ENCODE data around the gene DDX28. TPM values are rescaled to one million over a fixed set of nuclear protein-coding genes. Genes with fewer than 3 reads are reported as not detected.

Gene DDX28
- total RNA-seq (10 to 100 TPM in 4 of 10 donors, 1 to 10 TPM in 6; 8.4 to 13.1 (median 9.7) TPM), polyA plus RNA-seq (1 to 10 TPM; 5.3 to 9.6 TPM)
- long read RNA-seq, donor 1, transcript DDX28-201 (1 exons, 2,169 nt), result major isoform, 13 of 13 reads
- long read RNA-seq, donor 1, partial matches to known transcripts, result 0 of 13 reads
- long read RNA-seq, donor 1, other reads (novel, unspliced or antisense), result 0 of 13 reads
- long read RNA-seq, donor 2, transcript DDX28-201 (1 exons, 2,169 nt), result major isoform, 12 of 12 reads
- long read RNA-seq, donor 2, partial matches to known transcripts, result 0 of 12 reads
- long read RNA-seq, donor 2, other reads (novel, unspliced or antisense), result 0 of 12 reads
- long read RNA-seq, donor 3, transcript DDX28-201 (1 exons, 2,169 nt), result major isoform, 30 of 30 reads
- long read RNA-seq, donor 3, partial matches to known transcripts, result 0 of 30 reads
- long read RNA-seq, donor 3, other reads (novel, unspliced or antisense), result 0 of 30 reads

- H3K4me1 ChIP-seq, result peaks cover 5 to 33% (median 27%) of the 10 kb centered on the region in 9 donors
- no peaks in the 10 kb centered on the region for H3K9me3 ChIP-seq
- peaks cover 0 to 35% (median 0%) of the 10 kb centered on the region in 9 donors for H3K36me3 ChIP-seq
- H3K27me3 ChIP-seq, result no peaks in the 10 kb centered on the region
- DNase-seq (peak; percentile 93 to 94), ATAC-seq (peak; percentile 96 to 99 (median 98))
- peak within 1 kb of the TSS; percentile 61 to 92 (median 84) for H3K27ac ChIP-seq
- H3K4me3 ChIP-seq, result peak within 1 kb of the TSS; percentile 73 to 100 (median 98)
- TF ChIP-seq CTCF (IDR thresholded peaks at IDR 0.05), result no peak
- intact Hi-C loops (cut with DNase I), result loop anchor here in 1 of 10 donors (5.0 kb wide), 2 partner anchors 36 to 141 kb away; partner anchors contain the start of gene NRN1L
- 1% methylated on average over 84 of the region's 84 CpGs for WGBS, 2 donors
These were observed at the start of gene DDX28, which contains the start of gene DUS2 for GRCh38 chr16:68022728-68023537. DDX28 (minus strand) TSS chr16:68023232; CDS start chr16:68023202, 30 bp downstream. DUS2 (plus strand) TSS chr16:68023284; CDS start chr16:68038024, 14,740 bp downstream.

GRCh38 chr16:68072038-68072695 lies 49.1 kb upstream of the DDX28 start:
- H3K36me3 ChIP-seq, result peaks cover 0 to 78% (median 11%) of the 10 kb centered on the region in 9 donors
- 77 to 84% methylated on average over 9 of the region's 9 CpGs for WGBS, 2 donors
- ATAC-seq (peak in 1 of 8 donors; percentile 3), DNase-seq (no peak)
- intact Hi-C loops (cut with DNase I), result no loop called here
- H3K27me3 ChIP-seq, result no peaks in the 10 kb centered on the region
- no peak overlapping the region for H3K4me3 ChIP-seq
- H3K27ac ChIP-seq, result peak overlapping the region in 1 of 10 donors; percentile 13
- no peaks in the 10 kb centered on the region for H3K9me3 ChIP-seq
- TF ChIP-seq CTCF (IDR thresholded peaks at IDR 0.05), result no peak
- H3K4me1 ChIP-seq, result peaks cover 5 to 43% (median 16%) of the 10 kb centered on the region in 9 donors

GRCh38 chr16:68071518-68071901 lies 48.5 kb upstream of the DDX28 start:
- intact Hi-C loops (cut with DNase I), result no loop called here
- no peak overlapping the region for H3K27ac ChIP-seq
- no peak overlapping the region for H3K4me3 ChIP-seq
- DNase-seq, result no peak
- TF ChIP-seq CTCF (IDR thresholded peaks at IDR 0.05), result no peak
- 97 to 98% methylated on average over 1 of the region's 1 CpG for WGBS, 2 donors
- no peaks in the 10 kb centered on the region for H3K9me3 ChIP-seq
- H3K36me3 ChIP-seq, result peaks cover 0 to 74% (median 11%) of the 10 kb centered on the region in 9 donors
- H3K27me3 ChIP-seq, result no peaks in the 10 kb centered on the region
- peaks cover 5 to 46% (median 16%) of the 10 kb centered on the region in 9 donors for H3K4me1 ChIP-seq
- no peak for ATAC-seq
